Mononuclear cell (primary cell): ENCODE measurements around the gene CTF1. TPM values are rescaled to one million over a fixed set of nuclear protein-coding genes. Genes with fewer than 3 reads are reported as not detected.
"Not testable (repeated sequence)": the region's sequence is repeated elsewhere in the genome, so short reads cannot be mapped to it uniquely, and the experiment has no call there.

Experiments used
- H3K27me3 ChIP-seq: 2 replicates; pipeline ENCODE4 v1.6.0; 2011; ENCODE audit warnings: low read length, control low read depth; ENCODE audit not compliant: insufficient read depth
- H3K4me1 ChIP-seq: 2 replicates; pipeline ENCODE4 v1.5.1; 2011; ENCODE audit warnings: mild to moderate bottlenecking, low read length, control low read depth; ENCODE audit not compliant: insufficient read depth
- H3K4me3 ChIP-seq: 2 replicates; pipeline ENCODE4 v1.5.1; 2011; ENCODE audit warnings: mild to moderate bottlenecking, low read length, moderate library complexity
- H3K9me3 ChIP-seq: 2 replicates; pipeline ENCODE4 v1.5.1; 2011; ENCODE audit warnings: low read depth, mild to moderate bottlenecking, control low read depth, low read length
- total RNA-seq: library from RNA; depleted of rRNA; stranded (reverse); fragments of >200 nt; gene quantifications from one replicate; pipeline ENCODE4 v1.2.3, GENCODE V29; 2012

Gene CTF1
- 0.21 TPM for total RNA-seq

- H3K4me1 ChIP-seq, result peaks cover 50% of the 10 kb centered on the region
- H3K27me3 ChIP-seq, result no peaks in the 10 kb centered on the region
- H3K4me3 ChIP-seq, result peak within 1 kb of the TSS; percentile 29
- H3K9me3 ChIP-seq, result no peaks in the 10 kb centered on the region
Measured at GRCh38 chr16:30896261-30896888, at the start of gene CTF1. CTF1 (plus strand) TSS chr16:30896614; CDS start chr16:30896644, 30 bp downstream.

DNA sequence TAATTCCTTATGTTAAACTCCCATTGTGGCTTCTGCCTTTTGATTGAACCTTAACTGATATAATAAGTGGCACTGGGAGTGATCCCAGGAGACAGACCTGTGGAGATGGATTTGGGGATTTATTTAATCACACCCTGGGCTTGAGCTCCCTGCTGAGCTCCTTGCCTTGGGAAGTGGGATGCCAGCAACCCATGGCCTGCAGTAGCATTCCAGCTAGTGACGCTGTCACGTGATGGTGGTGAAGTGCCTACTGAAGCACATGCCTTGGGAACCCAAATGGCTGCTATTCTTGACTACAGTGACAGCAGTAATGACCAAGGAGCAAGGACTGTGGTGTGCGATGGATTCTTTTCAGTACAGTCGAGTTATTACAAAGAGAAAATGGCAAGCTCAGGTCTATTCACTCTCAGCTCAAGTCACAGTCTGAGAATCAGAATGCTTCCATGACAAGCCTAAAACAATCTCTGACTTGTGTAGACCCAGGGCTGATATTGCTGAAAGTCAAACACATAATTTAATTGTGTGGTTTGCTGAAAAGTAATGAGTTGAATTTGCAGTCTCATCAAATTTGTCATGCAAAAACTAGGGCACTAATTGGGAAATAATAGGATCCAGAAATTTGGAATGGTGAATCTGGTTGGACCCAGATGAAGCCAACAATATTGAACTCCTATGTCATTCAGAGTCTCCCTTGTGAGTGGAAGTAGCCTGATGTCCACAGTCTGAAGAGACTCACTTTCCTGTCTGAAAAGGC lies 49.6 kb upstream of the CTF1 start:
- Histone ChIP-seq H3K27me3 (no peaks in the 10 kb centered on the region), H3K4me3 (no peak overlapping the region), H3K9me3 (no peaks in the 10 kb centered on the region), H3K4me1 (peaks cover 8% of the 10 kb centered on the region)

GRCh38 chr16:30850246-30850645 lies 46.2 kb upstream of the CTF1 start:
- Histone ChIP-seq H3K27me3 (no peaks in the 10 kb centered on the region), H3K9me3 (no peaks in the 10 kb centered on the region), H3K4me1 (peaks cover 2% of the 10 kb centered on the region), H3K4me3 (no peak overlapping the region)

DNA sequence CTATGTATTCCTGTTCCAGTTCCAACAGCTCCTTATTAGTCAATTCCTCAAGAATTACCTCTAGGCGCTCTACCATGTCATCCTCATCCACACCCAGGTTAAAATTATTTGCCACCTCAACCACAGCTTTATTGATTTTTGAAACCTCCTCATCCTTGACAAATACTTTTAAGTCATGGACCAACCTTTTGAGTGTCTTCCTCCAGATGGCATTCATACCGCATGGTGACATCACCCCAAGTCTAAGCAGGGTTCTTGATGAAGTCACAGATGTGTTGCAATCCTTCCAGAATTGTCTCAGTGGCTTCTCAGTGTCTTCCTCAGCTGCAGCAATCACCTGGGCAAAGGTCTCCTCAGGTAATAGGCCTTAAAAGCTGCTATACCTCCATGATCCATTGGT lies 42.7 kb upstream of the CTF1 start:
- no peaks in the 10 kb centered on the region for H3K9me3 ChIP-seq
- no peak overlapping the region for H3K4me3 ChIP-seq
- no peaks in the 10 kb centered on the region for H3K4me1 ChIP-seq
- H3K27me3 ChIP-seq, result no peaks in the 10 kb centered on the region

- Histone ChIP-seq H3K9me3 (no peaks in the 10 kb centered on the region), H3K4me3 (no peak overlapping the region), H3K27me3 (no peaks in the 10 kb centered on the region), H3K4me1 (no peaks in the 10 kb centered on the region)
Measured at GRCh38 chr16:30858111-30858495, 38.3 kb upstream of the CTF1 start.

- Histone ChIP-seq H3K27me3 (no peaks in the 10 kb centered on the region), H3K4me1 (no peaks in the 10 kb centered on the region), H3K4me3 (no peak overlapping the region), H3K9me3 (no peaks in the 10 kb centered on the region)
Measured at GRCh38 chr16:30858829-30859423, 37.5 kb upstream of the CTF1 start.

GRCh38 chr16:30860729-30861128 lies 35.7 kb upstream of the CTF1 start:
- H3K27me3 ChIP-seq, H3K9me3 ChIP-seq, H3K4me3 ChIP-seq, H3K4me1 ChIP-seq: not testable (repeated sequence)

GRCh38 chr16:30863178-30863577 lies 33.2 kb upstream of the CTF1 start:
- H3K4me3 ChIP-seq, H3K4me1 ChIP-seq, H3K9me3 ChIP-seq, H3K27me3 ChIP-seq: not testable (repeated sequence)

GRCh38 chr16:30866031-30866430 lies 30.4 kb upstream of the CTF1 start:
- H3K4me1 ChIP-seq, result no peaks in the 10 kb centered on the region

GRCh38 chr16:30867747-30868146 lies 28.7 kb upstream of the CTF1 start:
- Histone ChIP-seq H3K9me3 (no peaks in the 10 kb centered on the region), H3K4me3 (no peak overlapping the region), H3K4me1 (no peaks in the 10 kb centered on the region), H3K27me3 (no peaks in the 10 kb centered on the region)

More at GRCh38 chr16:30866031-30866430, 30.4 kb upstream of the CTF1 start:
- Histone ChIP-seq H3K9me3 (no peaks in the 10 kb centered on the region), H3K27me3 (no peaks in the 10 kb centered on the region), H3K4me3 (no peak overlapping the region)

GRCh38 chr16:30870904-30871303 lies 25.5 kb upstream of the CTF1 start:
- no peaks in the 10 kb centered on the region for H3K27me3 ChIP-seq
- H3K4me3 ChIP-seq, result no peak overlapping the region
- H3K9me3 ChIP-seq, result no peaks in the 10 kb centered on the region
- peaks cover 14% of the 10 kb centered on the region for H3K4me1 ChIP-seq

DNA sequence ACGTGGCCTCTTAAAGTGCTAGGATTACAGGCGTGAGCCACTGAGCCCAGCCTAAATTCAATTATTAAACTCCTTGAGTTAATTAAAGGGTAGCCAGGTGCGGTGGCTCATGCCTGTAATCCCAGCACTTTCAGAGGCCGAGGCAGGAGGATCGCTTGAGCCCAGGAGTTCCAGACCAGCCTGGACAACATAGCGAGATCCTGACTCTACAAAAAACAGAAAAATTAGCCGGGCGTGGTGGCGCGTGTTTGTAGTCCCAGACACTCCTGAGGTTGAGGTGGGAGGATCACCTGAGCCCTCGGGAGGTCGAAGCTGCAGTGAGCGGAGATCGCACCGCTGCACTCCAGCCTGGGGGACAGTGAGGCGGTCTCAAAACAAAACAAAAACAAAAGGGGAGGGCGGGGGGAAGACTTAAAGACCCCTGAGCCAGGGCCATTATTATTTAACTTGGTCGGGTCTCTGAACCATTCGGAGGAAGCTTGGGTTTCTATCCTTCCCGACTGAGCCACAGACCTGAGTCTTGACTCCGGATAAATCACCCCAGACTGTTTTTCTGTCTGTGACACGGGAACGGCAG lies 22.1 kb upstream of the CTF1 start:
- Histone ChIP-seq H3K27me3 (no peaks in the 10 kb centered on the region), H3K9me3 (no peaks in the 10 kb centered on the region), H3K4me1 (peaks cover 27% of the 10 kb centered on the region), H3K4me3 (peak overlapping the region; percentile 97)

DNA sequence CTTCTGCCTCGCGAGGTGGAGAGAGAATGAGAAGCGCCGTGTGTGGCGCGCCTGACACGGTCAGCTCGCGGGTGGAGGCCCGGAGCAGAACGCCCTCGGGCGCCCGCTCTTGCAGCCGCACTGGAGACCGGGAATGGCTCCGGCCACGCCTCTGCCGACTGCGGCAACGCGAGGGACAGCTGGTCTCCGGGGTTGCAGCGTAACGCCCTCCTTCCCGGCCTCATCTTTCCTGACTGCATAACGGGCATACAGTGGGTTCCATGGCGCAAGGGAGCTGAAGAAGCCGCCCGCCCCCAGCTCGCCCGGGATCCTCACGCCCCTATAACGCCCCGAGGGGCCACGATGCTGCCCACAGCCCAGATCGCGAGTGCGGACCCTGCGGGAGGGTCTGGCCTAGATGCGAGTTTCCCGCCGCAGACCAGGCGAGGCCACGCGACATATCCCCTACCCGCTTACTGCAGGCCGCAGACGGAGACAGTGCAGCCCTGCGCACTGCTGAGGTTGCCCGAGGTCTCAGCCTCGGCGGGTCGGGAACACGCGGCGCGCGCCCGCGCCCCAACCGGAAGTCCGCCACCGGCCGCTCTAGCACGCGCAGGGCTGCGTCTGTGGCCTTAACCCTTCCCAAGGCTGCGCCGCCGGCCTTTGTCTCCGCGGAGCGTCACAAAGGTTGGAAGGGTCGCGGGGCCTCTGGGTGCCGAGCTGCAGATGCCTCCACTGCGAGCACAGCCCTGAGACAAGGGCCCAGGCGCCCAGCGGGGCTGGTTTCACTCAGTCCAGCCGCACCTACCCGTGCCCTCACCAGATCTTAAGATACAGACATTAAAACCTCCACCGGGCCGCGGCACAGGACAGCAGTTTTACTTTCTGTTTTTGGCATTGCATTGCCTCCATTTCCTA lies 21.3 kb upstream of the CTF1 start:
- Histone ChIP-seq H3K9me3 (no peaks in the 10 kb centered on the region), H3K27me3 (no peaks in the 10 kb centered on the region), H3K4me1 (peaks cover 27% of the 10 kb centered on the region), H3K4me3 (peak overlapping the region; percentile 97)

GRCh38 chr16:30875871-30876801 lies 20.3 kb upstream of the CTF1 start:
- H3K4me1 ChIP-seq, result peaks cover 27% of the 10 kb centered on the region
- H3K27me3 ChIP-seq, result no peaks in the 10 kb centered on the region
- no peaks in the 10 kb centered on the region for H3K9me3 ChIP-seq
- H3K4me3 ChIP-seq, result peak overlapping the region; percentile 97
